H1 (cell line): ENCODE measurements around the gene COL12A1.

ENCODE experiments used
- CHD7 ChIP-seq: fragments of 300-600 bp; sonication (generic); IDR thresholded peaks from 2 replicates; pipeline ENCODE4 v1.7.1; 2012; ENCODE audit warnings: low read length, moderate library complexity, mild to moderate bottlenecking, inconsistent platforms; ENCODE audit not compliant: insufficient replicate concordance
- CTCF ChIP-seq, 3 experiments: IDR thresholded peaks; 1 replicate in 2 of 3; 2 replicates in 1 of 3; pipeline versions ENCODE4 v1.5.1 to v1.6.1; 2011; ENCODE audit warnings: low read length in 3 of 3, mild to moderate bottlenecking in 3 of 3, inconsistent platforms in 2 of 3, low read depth in 1 of 3, moderate library complexity in 1 of 3; ENCODE audit not compliant: insufficient read depth in 1 of 3; ENCODE audit errors: control extremely low read depth in 1 of 3
- EZH2 ChIP-seq: fragments of 200-600 bp; sonication (generic); IDR thresholded peaks from 2 replicates; pipeline ENCODE4 v1.7.1; 2012; ENCODE audit warnings: low read depth, mild to moderate bottlenecking, moderate library complexity, low read length, inconsistent platforms; ENCODE audit not compliant: severe bottlenecking
- GABPA ChIP-seq: IDR thresholded peaks from 2 replicates; pipeline ENCODE4 v1.6.1; 2011; ENCODE audit warnings: mild to moderate bottlenecking, low read length, moderate library complexity, borderline replicate concordance; ENCODE audit not compliant: insufficient read depth
- GTF2F1 ChIP-seq: IDR thresholded peaks from 2 replicates; pipeline ENCODE4 v1.6.1; 2012; ENCODE audit warnings: low read depth, low read length, improper control_type of control experiment, borderline replicate concordance
- HDAC2 ChIP-seq, 2 experiments: fragments of 300-600 bp in 1 of 2; sonication (generic) in 1 of 2; IDR thresholded peaks; 2 replicates each; pipeline ENCODE4 v1.6.1; 2011 to 2012; ENCODE audit warnings: low read depth in 2 of 2, low read length in 2 of 2, mild to moderate bottlenecking in 2 of 2, moderate library complexity in 2 of 2, borderline replicate concordance in 1 of 2, inconsistent platforms in 1 of 2
- MAX ChIP-seq: IDR thresholded peaks from 2 replicates; pipeline ENCODE4 v1.6.1; 2012; ENCODE audit warnings: inconsistent platforms
- POLR2A ChIP-seq, 2 experiments: IDR thresholded peaks; 1 replicate in 1 of 2; 2 replicates in 1 of 2; pipeline ENCODE4 v1.6.1; 2011; ENCODE audit warnings: low read depth in 2 of 2, low read length in 2 of 2, mild to moderate bottlenecking in 2 of 2; ENCODE audit errors: control extremely low read depth in 1 of 2
- POLR2AphosphoS5 ChIP-seq: IDR thresholded peaks from 2 replicates; pipeline ENCODE4 v1.6.1; 2011; ENCODE audit warnings: low read depth, low read length
- RNF2 ChIP-seq: fragments of 200-900, 300-1000 bp; sonication (generic); IDR thresholded peaks from 2 replicates; pipeline ENCODE4 v1.7.1; 2016; ENCODE audit warnings: borderline replicate concordance, low read depth, mild to moderate bottlenecking, antibody characterized with exemption, low read length; ENCODE audit not compliant: poor library complexity, severe bottlenecking; ENCODE audit errors: missing control alignments
- USF2 ChIP-seq: IDR thresholded peaks from 2 replicates; pipeline ENCODE4 v1.6.1; 2011; ENCODE audit warnings: low read length, improper control_type of control experiment
- ZNF274 ChIP-seq: IDR thresholded peaks from 2 replicates; pipeline ENCODE4 v1.7.0; 2012; ENCODE audit warnings: low read length, borderline replicate concordance; ENCODE audit errors: extremely low read depth

- no peak for TF ChIP-seq POLR2A (IDR thresholded peaks at IDR 0.05; ENCODE audit: control extremely low read depth in 1 of 2, low read depth in 2 of 2, low read length in 2 of 2)
- TF ChIP-seq CTCF (IDR thresholded peaks at IDR 0.05; ENCODE audit: control extremely low read depth in 1 of 3, insufficient read depth in 1 of 3, low read depth in 1 of 3, low read length in 3 of 3) = no peak
- no peak for TF ChIP-seq HDAC2 (IDR thresholded peaks at IDR 0.05; ENCODE audit: borderline replicate concordance in 1 of 2, low read depth in 2 of 2, low read length in 2 of 2)
- TF ChIP-seq GABPA = no peak
- no peak for TF ChIP-seq RNF2
- TF ChIP-seq EZH2 = no peak
- TF ChIP-seq POLR2AphosphoS5 = no peak
- TF ChIP-seq GTF2F1 = no peak
- TF ChIP-seq ZNF274 = no peak
- no peak for TF ChIP-seq USF2
- no peak for TF ChIP-seq CHD7
- no peak for TF ChIP-seq MAX
These were observed 38.3 kb upstream of the COL12A1 start for GRCh38 chr6:75244063-75244584.
